HG03442 (cell line): ENCODE measurements around the gene CYP17A1.
"Not testable (repeated sequence)": the region's sequence is repeated elsewhere in the genome, so short reads cannot be mapped to it uniquely, and the experiment has no call there.

Experiments
- ATAC-seq: cut with Tn5 transposase; IDR thresholded peaks from one replicate; pipeline ENCODE4 v1.9.1; 2021; ENCODE audit warnings: mild to moderate bottlenecking, moderate library complexity; ENCODE audit not compliant: unreplicated experiment

CYP17A1 gene

GRCh38 chr10:102837230-102837721 is at the start of gene CYP17A1:
Gene CYP17A1, minus strand, starts transcription at chr10:102837413. Its CDS starts 52 bp downstream, at chr10:102837361.
- ATAC-seq = no peak

GRCh38 chr10:102880256-102880655 is 43.0 kb upstream of the CYP17A1 start:
- ATAC-seq = no peak

DNA sequence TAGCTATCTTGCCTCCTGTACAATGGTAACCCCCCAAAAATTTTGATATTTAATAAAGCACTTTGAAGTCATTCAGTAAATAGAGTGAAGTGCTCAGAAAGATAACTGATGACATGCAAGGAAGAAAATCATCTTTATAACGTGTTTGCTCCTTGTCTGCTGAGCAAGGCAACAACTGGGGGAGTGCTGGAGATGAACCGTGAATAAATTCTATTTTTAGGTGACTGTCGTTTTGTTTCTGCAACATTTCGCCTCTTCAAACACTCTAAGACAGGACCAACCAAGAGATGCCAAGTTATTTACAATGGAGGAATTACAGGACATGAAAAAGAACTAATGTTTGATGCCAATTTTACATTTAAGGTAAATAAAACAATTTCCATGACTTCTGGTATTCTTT is 41.4 kb upstream of the CYP17A1 start:
- ATAC-seq = no peak

DNA sequence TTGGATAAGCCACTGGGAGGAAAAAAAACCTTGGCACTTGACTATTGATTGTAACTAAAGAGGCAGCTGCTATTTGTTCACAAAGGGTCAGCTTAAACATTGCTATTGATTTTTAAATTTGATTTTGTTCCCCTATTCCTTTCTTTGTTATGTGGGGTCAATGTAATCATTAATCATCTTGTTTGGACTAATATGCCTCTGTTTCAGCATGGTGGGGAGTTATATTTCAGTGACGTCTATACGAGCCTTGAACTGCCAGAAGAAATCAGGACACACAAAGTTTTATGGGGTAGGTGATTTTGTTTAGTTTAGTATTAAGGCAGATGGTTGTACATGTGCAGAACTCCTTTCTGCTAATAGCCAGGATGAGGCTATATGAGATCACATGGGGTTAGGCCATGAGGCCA is 39.5 kb upstream of the CYP17A1 start:
- no peak for ATAC-seq

- no peak for ATAC-seq
Observed at GRCh38 chr10:102872163-102872562, 35.0 kb upstream of the CYP17A1 start.

DNA sequence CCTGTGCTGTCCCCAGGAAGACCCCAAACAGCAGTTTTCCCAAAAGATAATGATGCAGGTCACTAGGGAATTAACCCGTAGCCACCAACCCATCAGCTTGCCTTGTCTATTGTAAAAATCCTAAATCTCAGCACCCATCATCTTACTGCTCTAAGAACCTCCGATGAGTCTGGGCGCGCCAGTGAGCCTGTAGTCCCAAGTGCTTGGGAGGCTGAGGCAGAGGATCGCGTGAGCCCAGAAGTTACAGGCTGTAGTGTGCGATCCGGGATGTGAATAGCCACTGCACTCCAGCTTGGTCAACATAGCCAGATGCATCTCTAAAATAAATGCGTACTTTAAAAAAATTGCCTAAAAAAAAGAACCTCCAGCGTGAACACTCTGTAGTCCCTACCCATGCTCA is 33.0 kb upstream of the CYP17A1 start:
- ATAC-seq = no peak

- ATAC-seq = no peak
Observed at GRCh38 chr10:102869258-102870198, 32.3 kb upstream of the CYP17A1 start, which contains the start of gene AS3MT. Gene AS3MT, plus strand, starts transcription at chr10:102869470. Its CDS starts 123 bp downstream, at chr10:102869593.

DNA sequence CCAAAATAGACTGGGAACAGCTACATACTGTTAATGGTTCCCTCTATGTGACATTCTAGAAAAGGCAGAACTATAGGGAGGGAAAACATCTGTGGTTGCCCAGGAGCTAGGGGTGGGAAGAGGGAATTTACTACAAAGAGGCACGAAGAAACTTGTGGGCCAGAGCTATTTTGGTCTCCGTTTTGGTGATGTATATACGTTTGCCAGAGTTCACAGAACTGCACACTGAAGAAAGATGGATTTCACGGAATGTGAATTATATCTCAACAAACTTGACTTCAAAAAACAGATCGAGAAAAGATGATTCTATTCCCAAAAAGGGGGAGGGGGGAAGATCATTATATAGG is 31.7 kb upstream of the CYP17A1 start:
- ATAC-seq = no peak

DNA sequence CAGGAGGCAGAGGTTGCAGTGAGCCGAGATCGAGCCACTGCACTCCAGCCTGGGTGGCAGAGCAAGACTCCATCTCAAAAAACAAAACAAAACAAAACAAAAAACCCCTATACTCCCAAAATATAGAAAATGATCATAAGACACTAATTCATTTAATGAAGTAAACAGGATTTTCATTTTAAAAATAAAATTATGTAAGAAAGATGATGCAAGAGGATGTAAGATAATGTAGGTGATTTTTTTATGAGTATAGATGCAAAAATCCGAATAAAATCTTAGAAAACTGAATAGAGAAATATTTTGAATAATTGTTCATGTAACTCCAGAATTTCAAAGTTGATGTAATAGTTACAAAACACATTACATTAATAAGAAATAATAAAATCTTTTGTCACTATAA is 28.4 kb upstream of the CYP17A1 start:
- no peak for ATAC-seq

GRCh38 chr10:102863660-102864059 is 26.4 kb upstream of the CYP17A1 start:
- ATAC-seq = no peak

DNA sequence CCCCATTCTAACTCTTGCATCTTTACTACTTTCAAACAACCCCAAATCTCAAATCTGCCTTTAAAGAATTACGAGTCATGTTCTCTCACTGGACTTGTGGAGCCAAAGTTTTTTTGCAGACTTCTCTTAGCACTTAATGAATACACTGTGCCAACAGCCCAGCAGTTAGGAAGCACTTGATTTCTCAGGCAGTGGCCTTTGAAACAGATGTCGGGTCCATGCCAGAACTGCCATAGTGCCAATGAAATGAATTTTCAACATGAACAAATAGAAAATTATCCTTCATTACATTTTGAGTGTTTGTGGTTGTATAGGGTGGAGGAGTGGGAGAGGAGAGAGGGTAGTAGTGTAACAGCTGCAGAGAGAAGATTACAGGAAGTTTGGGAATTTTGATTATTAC is 22.7 kb upstream of the CYP17A1 start:
- ATAC-seq = no peak

DNA sequence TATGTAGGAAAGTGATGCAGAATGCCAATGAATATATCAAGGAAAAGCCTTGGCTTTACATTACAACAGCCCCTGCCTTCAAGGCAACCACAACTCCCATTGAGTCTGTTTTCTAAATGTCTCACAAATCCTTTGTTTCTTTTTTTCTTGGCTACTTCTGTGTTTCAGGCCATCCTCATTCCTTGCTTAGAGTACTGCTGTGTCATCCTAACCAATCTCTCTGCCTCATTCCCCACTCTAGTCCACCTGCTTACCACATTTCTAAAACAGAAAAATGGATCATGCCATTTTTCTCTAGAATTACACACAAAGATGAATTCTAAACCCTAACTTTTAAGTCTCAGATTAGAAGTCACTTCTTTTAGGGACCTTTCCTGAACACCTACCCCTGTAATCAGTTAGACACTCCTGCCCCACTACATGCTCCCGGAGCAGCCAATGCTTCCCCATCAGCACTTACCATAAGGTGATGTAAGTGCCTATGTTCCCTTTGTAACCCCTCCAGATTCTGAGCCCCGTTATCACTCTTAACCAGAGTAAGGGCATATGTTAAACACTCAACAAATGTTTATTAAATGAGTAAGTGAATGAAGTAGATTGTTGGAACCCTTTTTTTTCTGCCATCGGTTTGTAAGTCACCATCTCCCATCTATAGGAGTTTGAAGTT is 19.7 kb upstream of the CYP17A1 start:
- no peak for ATAC-seq

DNA sequence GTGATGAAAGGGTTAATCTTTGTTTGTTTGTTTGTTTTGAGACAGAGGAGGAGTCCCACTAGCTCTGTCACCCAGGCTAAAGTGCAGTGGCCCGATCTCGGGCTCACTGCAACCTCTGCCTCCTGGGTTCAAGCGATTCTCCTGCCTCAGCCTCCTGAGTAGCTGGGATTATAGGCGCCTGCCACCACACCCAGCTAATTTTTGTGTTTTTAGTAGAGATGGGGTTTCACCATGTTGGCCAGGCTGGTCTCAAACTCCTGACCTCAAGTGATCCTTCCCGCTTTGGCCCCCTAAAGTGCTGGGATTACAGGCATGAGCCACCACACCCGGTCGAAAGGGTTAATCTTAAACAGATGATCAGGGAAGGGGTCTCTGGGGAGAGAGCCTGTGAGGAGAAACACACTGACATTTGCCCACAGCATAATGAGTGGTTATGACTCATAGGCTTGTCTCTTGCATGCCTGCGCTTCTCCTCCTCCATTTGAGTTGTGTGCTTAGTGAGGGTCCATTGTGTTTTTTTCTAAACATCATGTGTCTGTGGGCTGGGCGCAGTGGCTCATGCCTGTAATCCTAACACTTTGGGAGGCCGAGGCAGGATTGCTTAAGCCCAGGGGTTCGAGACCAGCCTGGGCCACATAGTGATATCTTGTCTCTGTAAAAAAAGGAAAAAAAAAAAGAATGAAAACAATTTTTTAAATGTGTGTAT is 18.7 kb upstream of the CYP17A1 start:
- not testable (repeated sequence) for ATAC-seq

DNA sequence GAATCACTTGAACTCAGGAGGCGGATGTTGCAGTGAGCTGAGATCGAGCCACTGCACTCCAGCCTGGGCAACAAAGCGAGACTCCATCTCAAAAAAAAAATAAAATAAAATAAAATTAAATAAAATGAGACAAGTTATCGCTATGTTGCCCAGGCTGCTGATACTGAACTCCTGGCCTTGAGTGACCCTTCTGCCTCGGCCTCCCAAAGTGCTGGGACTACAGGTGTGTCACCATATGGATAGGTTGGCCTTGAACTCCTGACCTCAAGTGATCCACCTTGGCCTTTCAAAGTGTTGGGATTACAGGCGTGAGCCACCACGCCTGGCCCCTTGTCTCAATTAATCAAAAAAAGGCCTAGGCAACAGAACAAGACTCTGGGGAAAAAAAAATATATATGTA is 16.0 kb upstream of the CYP17A1 start:
- not testable (repeated sequence) for ATAC-seq

- no peak for ATAC-seq
Observed at GRCh38 chr10:102850025-102850518, 12.9 kb upstream of the CYP17A1 start.

DNA sequence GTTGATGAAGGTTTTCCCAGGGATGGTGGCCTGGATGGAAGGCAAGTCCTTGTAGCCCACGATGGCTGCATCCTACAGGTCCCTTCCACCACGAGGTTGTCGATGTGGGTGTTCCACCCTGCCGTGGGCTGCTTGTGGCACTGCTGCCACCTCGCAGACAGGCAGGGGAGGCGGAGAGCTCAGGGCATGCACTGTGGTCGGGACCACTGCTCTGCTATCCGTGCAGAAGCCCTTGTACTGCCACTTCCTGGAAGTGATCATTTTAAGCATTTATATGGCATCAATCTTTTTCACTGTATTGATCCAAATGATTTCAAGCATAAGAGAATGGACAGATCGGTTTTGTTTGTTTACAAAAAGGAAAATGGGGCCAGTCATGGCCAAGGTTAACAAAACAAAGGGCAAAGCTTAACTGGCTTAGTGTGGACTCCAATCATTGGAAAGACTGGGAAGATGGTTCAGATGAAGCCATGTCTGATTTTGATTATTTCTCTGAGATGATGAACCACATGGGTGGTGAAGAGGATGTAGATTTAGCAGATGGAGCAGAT is 8.2 kb upstream of the CYP17A1 start:
- ATAC-seq = no peak

DNA sequence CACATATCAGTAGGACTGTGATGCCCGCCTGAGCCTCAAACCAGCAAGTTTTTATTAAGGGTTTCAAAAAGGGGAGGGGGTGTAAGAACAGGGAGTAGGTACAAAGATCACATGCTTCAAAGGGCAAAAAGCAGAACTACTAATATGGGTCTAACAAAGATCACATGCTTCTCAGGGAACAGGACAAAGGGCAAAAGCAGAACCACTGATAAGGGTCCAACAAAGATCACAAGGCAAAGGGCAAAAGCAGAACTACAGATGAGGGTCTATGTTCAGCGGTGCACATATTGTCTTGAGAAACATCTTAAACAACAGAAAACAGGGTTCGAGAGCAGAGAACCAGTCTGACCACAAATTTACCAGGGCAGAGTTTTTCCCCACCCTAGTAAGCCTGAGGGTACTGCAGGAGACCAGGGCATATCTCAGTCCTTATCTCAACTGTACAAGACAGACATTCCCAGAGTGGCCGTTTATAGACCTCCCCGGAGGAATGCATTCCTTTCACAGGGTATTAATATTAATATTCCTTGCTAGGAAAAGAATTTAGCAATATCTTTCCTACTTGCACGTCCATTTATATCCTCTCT is 7.1 kb upstream of the CYP17A1 start:
- ATAC-seq = not testable (repeated sequence)

- ATAC-seq = not testable (repeated sequence)
Observed at GRCh38 chr10:102843139-102843538, 5.9 kb upstream of the CYP17A1 start.

DNA sequence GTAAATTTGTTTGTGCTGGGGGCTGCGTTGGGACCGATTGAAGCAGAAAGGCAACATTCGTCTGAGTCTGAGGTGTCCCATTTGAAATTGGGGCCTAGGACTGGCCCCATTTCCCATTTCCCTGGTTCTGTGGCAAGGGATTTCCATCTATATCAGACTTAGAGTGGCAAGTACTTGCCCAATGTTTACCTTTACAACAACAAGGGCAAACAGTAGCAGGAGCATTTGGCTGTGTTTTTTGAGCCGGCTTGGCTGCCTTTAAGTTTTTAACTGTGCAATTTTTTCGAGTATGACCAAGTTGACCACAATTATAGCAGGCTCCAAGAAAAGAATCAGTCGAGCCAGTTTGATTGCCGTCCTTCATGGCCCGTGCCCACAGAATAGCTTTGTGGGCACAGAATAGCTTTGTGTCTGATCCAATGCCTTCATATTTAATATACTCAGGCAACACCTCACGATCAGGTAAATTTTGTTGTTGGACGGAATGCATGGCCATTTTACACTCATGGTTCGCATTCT is 4.7 kb upstream of the CYP17A1 start:
- no peak for ATAC-seq

- ATAC-seq = not testable (repeated sequence)
Observed at GRCh38 chr10:102838276-102838927, 1.2 kb upstream of the CYP17A1 start.
